RWPE2 (cell line): Measurements from ENCODE around the gene ATXN3.

Source experiments
- ATAC-seq: fragments of 200-7000 bp; cut with Tn5 transposase; 3 replicates; pipeline ENCODE4 v1.9.1; 2021; ENCODE audit warnings: low read depth
- DNase-seq: peaks from one replicate; pipeline ENCODE4 v3.0.0-alpha.2; 2020; ENCODE audit warnings: low spot score
- H3K27ac ChIP-seq: fragments of 450-650 bp; 2 replicates; pipeline ENCODE4 v1.5.1; 2017; ENCODE audit warnings: mild to moderate bottlenecking; ENCODE audit not compliant: poor library complexity, severe bottlenecking
- H3K27me3 ChIP-seq: fragments of 250-450 bp; sonication (Bioruptor Pico); 2 replicates; pipeline ENCODE4 v1.5.1; 2021; ENCODE audit warnings: mild to moderate bottlenecking, moderate library complexity; ENCODE audit not compliant: insufficient read depth, poor library complexity, severe bottlenecking
- H3K36me3 ChIP-seq: fragments of 250-450 bp; sonication (Bioruptor Pico); 2 replicates; pipeline ENCODE4 v1.5.1; 2020; ENCODE audit warnings: low read depth, mild to moderate bottlenecking, moderate library complexity
- H3K4me1 ChIP-seq: fragments of 250-450 bp; sonication (Bioruptor Pico); 2 replicates; pipeline ENCODE4 v1.5.1; 2021; ENCODE audit warnings: mild to moderate bottlenecking, moderate library complexity; ENCODE audit not compliant: insufficient read depth, poor library complexity, severe bottlenecking
- H3K4me3 ChIP-seq: fragments of 250-450 bp; sonication (Bioruptor Pico); 2 replicates; pipeline ENCODE4 v1.5.1; 2021; ENCODE audit warnings: mild to moderate bottlenecking, moderate library complexity; ENCODE audit not compliant: severe bottlenecking
- H3K9me3 ChIP-seq: fragments of 250-450 bp; sonication (Bioruptor Pico); 2 replicates; pipeline ENCODE4 v1.5.1; 2021; ENCODE audit warnings: mild to moderate bottlenecking, moderate library complexity; ENCODE audit not compliant: severe bottlenecking
- CTCF ChIP-seq: fragments of 450-650 bp; IDR thresholded peaks from one replicate; pipeline ENCODE4 v1.5.1; 2017; ENCODE audit warnings: mild to moderate bottlenecking, moderate library complexity; ENCODE audit not compliant: poor library complexity, severe bottlenecking

ATXN3 gene

DNA sequence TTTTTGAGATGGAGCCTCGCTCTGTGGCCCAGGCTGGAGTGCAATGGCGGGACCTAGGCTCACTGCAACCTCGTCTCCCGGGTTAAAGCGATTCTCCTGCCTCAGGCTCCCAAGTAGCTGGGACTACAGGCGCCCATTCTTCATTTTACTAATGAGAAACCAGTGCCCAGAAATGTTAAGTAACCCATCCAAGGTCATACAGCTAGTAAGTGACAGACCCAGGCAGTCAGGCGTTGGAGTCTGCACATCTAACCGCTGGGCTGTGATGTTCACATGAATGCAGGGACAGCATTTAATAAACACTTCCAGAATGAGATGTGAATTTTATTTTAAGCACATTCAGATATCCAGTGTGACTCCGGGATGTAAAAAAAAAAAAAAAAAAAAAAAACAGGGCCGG lies 65.2 kb downstream of the ATXN3 start:
- peaks cover 19% of the 10 kb centered on the region for H3K4me1 ChIP-seq
- H3K4me3 ChIP-seq = peak overlapping the region; percentile 74
- DNase-seq (no peak), ATAC-seq (no peak)
- no peaks in the 10 kb centered on the region for H3K9me3 ChIP-seq
- peak overlapping the region; percentile 88 for H3K27ac ChIP-seq
- TF ChIP-seq CTCF = no peak
- H3K36me3 ChIP-seq = peaks cover 7% of the 10 kb centered on the region
- H3K27me3 ChIP-seq = no peaks in the 10 kb centered on the region

DNA sequence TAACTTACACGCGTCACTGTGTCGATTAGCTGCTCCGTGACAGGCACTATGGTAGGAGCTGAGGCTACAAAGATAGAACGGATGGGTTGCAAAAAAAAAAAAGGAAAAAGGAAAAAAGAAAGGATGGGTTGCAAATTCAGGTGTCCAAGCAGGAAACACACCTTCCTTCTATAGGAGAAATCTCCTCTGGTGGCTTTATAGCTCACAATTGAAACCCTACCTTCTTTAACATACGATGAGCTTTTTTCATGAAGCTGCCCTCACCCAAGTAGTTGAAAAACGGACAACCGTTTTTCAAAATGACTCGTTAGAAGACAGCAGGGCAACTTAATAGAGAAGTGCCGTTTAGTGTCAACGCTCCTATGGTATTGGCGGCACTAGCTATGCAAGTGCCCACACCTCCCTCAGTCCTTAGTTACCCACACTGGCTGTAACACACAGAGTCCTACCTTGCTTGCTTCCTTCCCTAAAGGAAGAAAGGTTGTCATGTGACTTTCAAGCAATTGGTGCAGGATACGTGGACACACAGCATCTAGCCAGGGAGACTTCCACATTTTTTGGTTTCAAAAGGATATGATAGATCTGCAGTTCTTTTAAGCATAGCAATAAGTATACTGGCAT lies 65.8 kb downstream of the ATXN3 start:
- no peak for DNase-seq
- H3K9me3 ChIP-seq = no peaks in the 10 kb centered on the region

GRCh38 chr14:92039719-92040430 lies 66.5 kb downstream of the ATXN3 start, which contains the start of gene TRIP11:
TRIP11 (minus strand) TSS chr14:92040059; CDS start chr14:92039685, 374 bp downstream.
- peak; percentile 95 for ATAC-seq
- Histone ChIP-seq H3K4me1 (peaks cover 19% of the 10 kb centered on the region), H3K4me3 (peak within 1 kb of the TSS; percentile 74), H3K27me3 (no peaks in the 10 kb centered on the region), H3K27ac (peak within 1 kb of the TSS; percentile 88), H3K36me3 (peaks cover 7% of the 10 kb centered on the region), H3K9me3 (no peaks in the 10 kb centered on the region)
- TF ChIP-seq CTCF = no peak
- DNase-seq = peak; percentile 95

More for the DNA sequence above, 65.8 kb downstream of the ATXN3 start:
- H3K36me3 ChIP-seq = peaks cover 7% of the 10 kb centered on the region
- H3K4me3 ChIP-seq = peak overlapping the region; percentile 74
- peak; percentile 46 for ATAC-seq
- H3K27me3 ChIP-seq = no peaks in the 10 kb centered on the region
- H3K27ac ChIP-seq = peak overlapping the region; percentile 88
- peaks cover 19% of the 10 kb centered on the region for H3K4me1 ChIP-seq
- TF ChIP-seq CTCF = no peak

DNA sequence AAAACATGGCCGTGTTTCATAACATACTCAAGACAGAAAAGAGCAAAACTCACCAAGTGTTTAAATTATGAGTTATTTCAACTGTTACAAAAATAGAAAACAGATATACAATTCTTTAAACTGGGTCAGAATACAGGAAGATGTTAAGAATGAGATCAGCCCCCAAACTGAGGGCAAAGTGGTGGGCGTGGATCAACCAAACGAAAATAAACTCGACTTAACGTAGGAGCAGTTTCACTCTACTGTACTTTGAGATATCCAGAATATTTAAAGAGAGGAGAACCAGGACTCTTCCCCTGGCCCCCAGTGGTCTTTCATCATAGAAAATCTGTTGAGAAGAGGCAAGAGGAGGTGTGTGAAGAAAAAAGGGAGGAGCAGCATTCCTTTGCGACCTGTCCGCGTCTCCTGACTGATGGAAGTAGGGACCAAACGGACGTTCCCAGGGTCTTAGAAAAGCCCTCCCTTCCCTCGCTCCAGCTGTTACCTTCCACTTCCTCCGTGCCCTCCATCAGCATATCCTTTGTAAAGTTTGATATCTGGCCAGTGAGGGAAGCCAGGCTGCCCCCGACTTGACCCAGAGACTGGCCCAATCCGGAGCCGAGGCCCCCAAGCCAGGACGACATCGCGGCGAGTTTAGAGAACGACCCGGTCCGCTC lies 67.2 kb downstream of the ATXN3 start:
- H3K4me3 ChIP-seq = peak overlapping the region; percentile 74
- H3K9me3 ChIP-seq = no peaks in the 10 kb centered on the region
- peaks cover 19% of the 10 kb centered on the region for H3K4me1 ChIP-seq
- TF ChIP-seq CTCF = no peak
- DNase-seq (peak; percentile 69), ATAC-seq (peak; percentile 60)
- H3K27ac ChIP-seq = peak overlapping the region; percentile 88
- no peaks in the 10 kb centered on the region for H3K27me3 ChIP-seq
- peaks cover 7% of the 10 kb centered on the region for H3K36me3 ChIP-seq
